Parathyroid adenoma (tissue), 2 donors: ENCODE measurements around the gene TMEM135.

ENCODE experiments used
- H2AFZ ChIP-seq: fragments of 300-600 bp; sonication (generic); one replicate; pipeline ENCODE4 v1.7.0; 2017; ENCODE audit warnings: antibody characterized with exemption, mild to moderate bottlenecking
- H3K27ac ChIP-seq: fragments of 300-600 bp; sonication (generic); one replicate; pipeline ENCODE4 v1.7.0; 2017
- H3K27me3 ChIP-seq: fragments of 300-600 bp; sonication (generic); one replicate; pipeline ENCODE4 v1.7.0; 2017; ENCODE audit warnings: low read length; ENCODE audit not compliant: control insufficient read depth, insufficient read depth
- H3K36me3 ChIP-seq: fragments of 300-600 bp; sonication (generic); one replicate; pipeline ENCODE4 v1.7.0; 2017; ENCODE audit warnings: low read length; ENCODE audit not compliant: control insufficient read depth, insufficient read depth
- H3K4me1 ChIP-seq: fragments of 300-600 bp; sonication (generic); one replicate; pipeline ENCODE4 v1.7.0; 2017; ENCODE audit warnings: control low read depth
- H3K4me2 ChIP-seq: fragments of 300-600 bp; sonication (generic); one replicate; pipeline ENCODE4 v1.7.0; 2017; ENCODE audit warnings: low read length
- H3K4me3 ChIP-seq: fragments of 300-600 bp; sonication (generic); one replicate; pipeline ENCODE4 v1.7.0; 2017; ENCODE audit warnings: low read depth, low read length
- H3K79me2 ChIP-seq: fragments of 300-600 bp; sonication (generic); one replicate; pipeline ENCODE4 v1.7.0; 2017; ENCODE audit warnings: control low read depth
- H3K9ac ChIP-seq: fragments of 300-600 bp; sonication (generic); one replicate; pipeline ENCODE4 v1.7.0; 2017; ENCODE audit warnings: mild to moderate bottlenecking
- H3K9me3 ChIP-seq: fragments of 300-600 bp; sonication (generic); one replicate; pipeline ENCODE4 v1.7.0; 2017; ENCODE audit warnings: low read length; ENCODE audit not compliant: control insufficient read depth
- TF ChIP-seq, protein P1 (sequence below): fragments of 300-600 bp; sonication (generic); IDR thresholded peaks from one replicate; pipeline ENCODE4 v1.7.0; 2017; ENCODE audit warnings: antibody characterized with exemption, mild to moderate bottlenecking
- donor health status: primary hyperparathyroidism.

The TMEM135 gene

DNA sequence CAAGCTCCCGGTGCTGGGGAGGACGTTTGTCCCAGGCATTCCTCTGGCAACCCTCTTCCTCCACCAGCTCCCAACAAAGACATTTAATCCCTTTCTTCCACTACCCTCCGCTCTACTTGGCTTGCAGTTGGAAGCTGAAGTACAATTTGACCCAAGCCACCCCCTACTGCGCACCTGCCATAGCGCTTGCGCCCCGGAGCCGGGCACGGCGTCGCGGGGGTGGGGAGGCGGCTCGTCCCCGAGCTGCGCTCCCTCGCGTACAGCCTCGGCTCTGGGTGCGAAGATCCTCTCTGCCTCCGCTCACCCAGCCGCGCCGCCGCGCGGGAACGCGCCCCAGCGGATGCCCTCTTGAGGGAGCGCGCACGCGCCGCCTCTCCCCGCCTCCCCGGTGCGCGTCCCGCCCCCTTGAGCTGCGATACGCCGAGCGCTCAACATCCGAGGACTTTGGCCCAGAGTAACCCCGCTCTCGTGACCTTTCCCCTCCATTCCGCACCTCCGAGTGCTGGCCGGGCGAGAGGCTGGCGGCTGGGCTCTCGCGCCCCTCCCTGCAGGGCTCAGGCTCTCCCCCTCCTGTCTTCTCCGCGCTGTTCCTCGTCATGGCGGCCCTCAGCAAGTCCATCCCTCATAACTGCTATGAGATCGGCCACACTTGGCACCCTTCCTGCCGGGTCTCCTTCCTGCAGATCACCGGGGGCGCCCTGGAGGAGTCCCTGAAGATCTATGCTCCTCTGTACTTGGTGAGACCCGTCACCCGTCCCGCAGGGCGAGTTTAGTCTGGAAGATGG, at the start of gene TMEM135:
Gene TMEM135 (plus strand): TSS at position 485 of the 785 bp plus-strand sequence. CDS start 112 bp downstream, at position 597.
- H3K4me2 ChIP-seq = peak within 1 kb of the TSS; percentile 79
- peaks cover 2% of the 10 kb centered on the region for H3K4me1 ChIP-seq
- peak within 1 kb of the TSS; percentile 95 for H3K27ac ChIP-seq
- peak within 1 kb of the TSS; percentile 93 for H3K4me3 ChIP-seq
- no peaks in the 10 kb centered on the region for H3K27me3 ChIP-seq
- H3K79me2 ChIP-seq = peaks cover 8% of the 10 kb centered on the region
- H2AFZ ChIP-seq = peak within 1 kb of the TSS; percentile 93
- TF ChIP-seq, protein P1, sequence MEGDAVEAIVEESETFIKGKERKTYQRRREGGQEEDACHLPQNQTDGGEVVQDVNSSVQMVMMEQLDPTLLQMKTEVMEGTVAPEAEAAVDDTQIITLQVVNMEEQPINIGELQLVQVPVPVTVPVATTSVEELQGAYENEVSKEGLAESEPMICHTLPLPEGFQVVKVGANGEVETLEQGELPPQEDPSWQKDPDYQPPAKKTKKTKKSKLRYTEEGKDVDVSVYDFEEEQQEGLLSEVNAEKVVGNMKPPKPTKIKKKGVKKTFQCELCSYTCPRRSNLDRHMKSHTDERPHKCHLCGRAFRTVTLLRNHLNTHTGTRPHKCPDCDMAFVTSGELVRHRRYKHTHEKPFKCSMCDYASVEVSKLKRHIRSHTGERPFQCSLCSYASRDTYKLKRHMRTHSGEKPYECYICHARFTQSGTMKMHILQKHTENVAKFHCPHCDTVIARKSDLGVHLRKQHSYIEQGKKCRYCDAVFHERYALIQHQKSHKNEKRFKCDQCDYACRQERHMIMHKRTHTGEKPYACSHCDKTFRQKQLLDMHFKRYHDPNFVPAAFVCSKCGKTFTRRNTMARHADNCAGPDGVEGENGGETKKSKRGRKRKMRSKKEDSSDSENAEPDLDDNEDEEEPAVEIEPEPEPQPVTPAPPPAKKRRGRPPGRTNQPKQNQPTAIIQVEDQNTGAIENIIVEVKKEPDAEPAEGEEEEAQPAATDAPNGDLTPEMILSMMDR = no peak
- no peaks in the 10 kb centered on the region for H3K36me3 ChIP-seq
- H3K9me3 ChIP-seq = no peaks in the 10 kb centered on the region
- peak within 1 kb of the TSS; percentile 35 for H3K9ac ChIP-seq

DNA sequence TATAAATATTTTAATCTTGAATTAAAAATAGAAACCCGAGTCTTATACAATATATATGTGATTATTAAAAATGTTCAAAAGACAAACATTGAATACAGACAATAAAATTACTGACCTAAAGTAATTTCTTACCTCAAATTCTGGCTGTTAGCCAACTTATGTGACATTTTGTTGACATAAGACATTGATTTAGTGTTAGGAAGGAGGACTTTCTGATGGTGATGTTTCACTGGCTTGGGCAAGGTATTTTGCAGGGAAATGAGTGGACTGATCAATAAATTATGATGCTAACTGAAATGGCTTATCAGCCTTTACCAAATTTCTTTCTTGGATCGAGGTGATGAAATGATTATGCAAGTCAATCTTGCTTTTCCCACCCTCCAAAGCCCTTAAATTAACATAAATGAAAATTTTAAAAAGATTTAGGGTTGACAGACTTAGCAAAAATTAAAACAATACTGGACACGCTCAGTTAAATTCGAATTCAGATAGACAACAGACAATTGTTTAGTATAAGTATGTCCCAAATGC, 49.3 kb upstream of the TMEM135 start:
- H3K27me3 ChIP-seq = no peaks in the 10 kb centered on the region
- no peak overlapping the region for H2AFZ ChIP-seq
- TF ChIP-seq, protein P1 = no peak
- no peak overlapping the region for H3K27ac ChIP-seq
- H3K36me3 ChIP-seq = no peaks in the 10 kb centered on the region
- no peaks in the 10 kb centered on the region for H3K9me3 ChIP-seq
- H3K4me2 ChIP-seq = no peak overlapping the region
- no peaks in the 10 kb centered on the region for H3K79me2 ChIP-seq
- H3K4me1 ChIP-seq = peaks cover 2% of the 10 kb centered on the region
- H3K9ac ChIP-seq = no peak overlapping the region
- H3K4me3 ChIP-seq = no peak overlapping the region

DNA sequence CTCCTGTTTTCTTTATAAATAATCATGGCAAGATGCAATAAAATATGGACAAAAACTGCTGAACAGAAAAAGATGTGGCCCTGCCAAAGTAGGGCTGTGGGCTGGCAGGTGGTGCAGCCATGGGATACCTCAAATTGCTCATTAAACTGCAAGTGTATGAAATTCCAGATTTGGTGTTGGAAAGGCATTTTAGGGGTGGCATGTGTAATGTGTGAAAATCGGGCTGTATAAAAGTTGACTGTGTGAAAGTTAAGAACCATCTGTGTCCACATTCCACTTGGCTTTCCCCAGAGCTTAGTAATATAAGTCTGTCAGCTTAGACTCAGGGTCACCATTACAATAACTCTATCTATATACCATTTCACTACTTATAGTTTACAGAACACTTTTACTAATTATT, 47.7 kb upstream of the TMEM135 start:
- Histone ChIP-seq H3K4me1 (peaks cover 4% of the 10 kb centered on the region), H3K36me3 (no peaks in the 10 kb centered on the region), H3K27me3 (no peaks in the 10 kb centered on the region), H2AFZ (no peak overlapping the region), H3K9ac (no peak overlapping the region), H3K4me2 (no peak overlapping the region), H3K79me2 (no peaks in the 10 kb centered on the region), H3K4me3 (no peak overlapping the region), H3K9me3 (no peaks in the 10 kb centered on the region), H3K27ac (no peak overlapping the region)
- TF ChIP-seq, protein P1 = no peak

DNA sequence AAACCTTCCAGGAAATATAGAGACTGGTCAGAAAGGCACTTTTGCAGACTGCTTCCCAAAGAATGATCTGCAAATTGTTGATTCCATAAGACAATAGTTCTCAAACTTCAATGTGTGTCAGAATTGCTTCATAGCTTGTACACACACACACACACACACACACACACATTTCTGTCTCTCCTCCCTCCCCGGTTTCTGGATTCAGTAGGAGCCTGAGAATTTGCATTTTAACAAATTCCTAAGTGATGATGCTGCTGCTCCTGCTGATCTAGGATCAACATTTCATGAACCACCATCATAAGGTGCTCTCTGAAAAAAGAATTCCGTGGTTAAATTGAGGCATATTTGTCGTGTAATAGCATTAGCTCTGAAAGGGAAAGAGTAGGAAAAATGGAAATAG, 47.2 kb upstream of the TMEM135 start:
- no peaks in the 10 kb centered on the region for H3K79me2 ChIP-seq
- H3K36me3 ChIP-seq = no peaks in the 10 kb centered on the region
- H3K27me3 ChIP-seq = no peaks in the 10 kb centered on the region
- no peak overlapping the region for H3K4me3 ChIP-seq
- no peak overlapping the region for H3K27ac ChIP-seq
- no peak overlapping the region for H2AFZ ChIP-seq
- H3K9me3 ChIP-seq = no peaks in the 10 kb centered on the region
- TF ChIP-seq, protein P1 = no peak
- H3K4me1 ChIP-seq = peaks cover 4% of the 10 kb centered on the region
- no peak overlapping the region for H3K9ac ChIP-seq
- H3K4me2 ChIP-seq = no peak overlapping the region
